Spleen (tissue), 11 donors: Measurements from ENCODE around the gene ZSWIM6. TPM values are rescaled to one million over a fixed set of nuclear protein-coding genes. Genes with fewer than 3 reads are reported as not detected.

Source experiments
- DNase-seq: peaks from one replicate; pipeline ENCODE4 v3.0.0-alpha.2; 2020
- H3K27ac ChIP-seq, 8 donors: fragments of 200-600 bp; sonication (generic) in 7 of 8; 1 replicate in 4 of 8; 2 replicates in 4 of 8; pipeline versions ENCODE4 v1.5.0 to v1.8.0; 2016 to 2021; ENCODE audit warnings: inconsistent platforms in 4 of 8, mild to moderate bottlenecking in 4 of 8, moderate library complexity in 1 of 8
- H3K27me3 ChIP-seq, 7 donors: fragments of 200-600 bp; sonication (generic) in 6 of 7; replicated peaks in 1 of 7; 1 replicate in 4 of 7; 2 replicates in 3 of 7; pipeline versions ENCODE4 v1.5.0 to v1.8.0; 2016 to 2021; ENCODE audit warnings: inconsistent platforms in 3 of 7, mild to moderate bottlenecking in 1 of 7
- H3K36me3 ChIP-seq, 6 donors: fragments of 200-600 bp; sonication (generic) in 5 of 6; 1 replicate in 4 of 6; 2 replicates in 2 of 6; pipeline versions ENCODE4 v1.5.0 to v1.8.0; 2016 to 2021; ENCODE audit warnings: inconsistent platforms in 2 of 6
- H3K4me1 ChIP-seq, 6 donors: fragments of 200-600 bp; sonication (generic) in 5 of 6; 1 replicate in 3 of 6; 2 replicates in 3 of 6; pipeline versions ENCODE4 v1.5.0 to v1.8.0; 2016 to 2021; ENCODE audit warnings: inconsistent platforms in 3 of 6
- H3K4me3 ChIP-seq, 8 donors: fragments of 200-600 bp; sonication (generic) in 7 of 8; 1 replicate in 4 of 8; 2 replicates in 4 of 8; pipeline versions ENCODE4 v1.5.0 to v1.8.0; 2016 to 2021; ENCODE audit warnings: inconsistent platforms in 4 of 8, mild to moderate bottlenecking in 4 of 8, moderate library complexity in 2 of 8
- H3K9me3 ChIP-seq, 8 donors: fragments of 200-600 bp; sonication (generic) in 7 of 8; 1 replicate in 4 of 8; 2 replicates in 4 of 8; pipeline versions ENCODE4 v1.5.0 to v1.8.0; 2016 to 2021; ENCODE audit warnings: inconsistent platforms in 4 of 8
- POLR2A ChIP-seq, 3 donors: fragments of 450-650 bp; IDR thresholded peaks; one replicate each; pipeline ENCODE4 v1.5.1; 2017; ENCODE audit warnings: antibody characterized with exemption in 3 of 3, mild to moderate bottlenecking in 1 of 3
- POLR2AphosphoS5 ChIP-seq, 3 donors: sonication (generic); formaldehyde crosslinking; IDR thresholded peaks; one replicate each; pipeline ENCODE4 v1.5.1; 2017; ENCODE audit warnings: antibody characterized with exemption in 3 of 3
- WGBS, 5 donors: extraction: QIAGEN DNeasy Blood & Tissue Kit in 3 of 5; methylation state at CpG; one replicate each; pipeline versions ENCODE4 v1.1.5 to v1.1.7; 2013 to 2018; 5-methylcytosine and 5-hydroxymethylcytosine counted together
- intact Hi-C: fragments of 100-400 bp; cut with DNase I; formaldehyde crosslinking; loops from one replicate; pipeline ENCODE4 v1.15.0; 2023; ENCODE audit warnings: low total_unique reads
- polyA plus RNA-seq, 3 donors: library from polyadenylated mRNA; stranded (reverse); fragments of 200-250 nt; gene quantifications; one replicate each; pipeline ENCODE4 v1.2.1, GENCODE V29; 2013
- total RNA-seq, 7 donors: library from RNA; depleted of rRNA in 3 of 7; stranded (reverse); fragments of >200 nt in 3 of 7; fragmentation: NEBNext Ultra II Directional in 4 of 7; extraction: Animal tissue kit (Norgen Biotek cat#: 25700) in 4 of 7; gene quantifications; one replicate each; pipeline versions ENCODE4 v1.1.0 to v1.2.1, GENCODE V29; 2016 to 2021
- TF ChIP-seq, protein P1 (sequence below), 11 experiments: fragments of 200-600 bp in 7 of 11; fragments of 450-650 bp in 4 of 11; sonication (generic) in 4 of 11; IDR thresholded peaks in 8 of 11; conservative IDR thresholded peaks in 3 of 11; 1 replicate in 7 of 11; 2 replicates in 4 of 11; pipeline versions ENCODE4 v1.4.0 to v1.8.0; 2016 to 2021; ENCODE audit warnings: antibody characterized with exemption in 11 of 11, inconsistent platforms in 4 of 11, mild to moderate bottlenecking in 1 of 11
- donor health status: healthy with polysubstance abuse.
- donor health status: DM: no; HTN: no; CAD: no; lungs with moderate emphysema.
- donor health status: DM: no; HTN: no; CAD: no.
- donor health status: Bipolar disorder and iron deficiency.
- donor health status: healthy.
- donor health status: DM: no; HTN: no; CAD: no.
- donor health status: DM: yes; HTN: yes; CAD: no.

ZSWIM6 gene
- total and polyA plus RNA-seq, 10 donors, result 3.1 to 22.9 (median 16.9) TPM

DNA sequence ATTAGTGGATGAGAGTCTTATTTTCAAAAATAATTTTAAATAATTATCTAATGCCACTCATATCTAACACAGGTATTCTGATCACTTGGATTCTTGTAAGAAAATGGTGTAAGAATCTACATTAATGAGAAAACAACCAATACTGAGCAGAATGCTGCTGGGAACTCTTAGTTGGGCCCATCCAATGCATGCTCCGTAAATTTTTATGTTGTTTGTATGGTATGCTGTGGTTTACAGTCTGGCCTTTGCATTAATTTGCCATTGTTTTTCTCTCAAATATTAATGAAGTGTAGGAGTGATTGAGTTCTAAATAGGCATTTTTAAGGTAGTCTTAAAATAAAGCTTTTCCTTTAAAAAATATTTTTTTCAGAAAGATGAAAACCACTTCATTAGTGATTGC, 133.4 kb downstream of the ZSWIM6 start:
- 92 to 100% (median 97%) methylated on average over 1 of the region's 1 CpG for WGBS, 5 donors
- H3K36me3 ChIP-seq, result no peaks in the 10 kb centered on the region
- intact Hi-C loops, result no loop called here
- peaks cover 0 to 50% (median 20%) of the 10 kb centered on the region in 6 donors for H3K4me1 ChIP-seq
- no peak overlapping the region for H3K4me3 ChIP-seq
- H3K9me3 ChIP-seq, result no peaks in the 10 kb centered on the region
- H3K27me3 ChIP-seq, result no peaks in the 10 kb centered on the region
- TF ChIP-seq, protein P1, sequence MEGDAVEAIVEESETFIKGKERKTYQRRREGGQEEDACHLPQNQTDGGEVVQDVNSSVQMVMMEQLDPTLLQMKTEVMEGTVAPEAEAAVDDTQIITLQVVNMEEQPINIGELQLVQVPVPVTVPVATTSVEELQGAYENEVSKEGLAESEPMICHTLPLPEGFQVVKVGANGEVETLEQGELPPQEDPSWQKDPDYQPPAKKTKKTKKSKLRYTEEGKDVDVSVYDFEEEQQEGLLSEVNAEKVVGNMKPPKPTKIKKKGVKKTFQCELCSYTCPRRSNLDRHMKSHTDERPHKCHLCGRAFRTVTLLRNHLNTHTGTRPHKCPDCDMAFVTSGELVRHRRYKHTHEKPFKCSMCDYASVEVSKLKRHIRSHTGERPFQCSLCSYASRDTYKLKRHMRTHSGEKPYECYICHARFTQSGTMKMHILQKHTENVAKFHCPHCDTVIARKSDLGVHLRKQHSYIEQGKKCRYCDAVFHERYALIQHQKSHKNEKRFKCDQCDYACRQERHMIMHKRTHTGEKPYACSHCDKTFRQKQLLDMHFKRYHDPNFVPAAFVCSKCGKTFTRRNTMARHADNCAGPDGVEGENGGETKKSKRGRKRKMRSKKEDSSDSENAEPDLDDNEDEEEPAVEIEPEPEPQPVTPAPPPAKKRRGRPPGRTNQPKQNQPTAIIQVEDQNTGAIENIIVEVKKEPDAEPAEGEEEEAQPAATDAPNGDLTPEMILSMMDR (IDR thresholded peaks at IDR 0.05 in 8 of 11, conservative IDR thresholded peaks at IDR 0.05 in 3 of 11), result no peak
- no peak for TF ChIP-seq POLR2AphosphoS5 (IDR thresholded peaks at IDR 0.05)
- TF ChIP-seq POLR2A (IDR thresholded peaks at IDR 0.05), result no peak
- H3K27ac ChIP-seq, result no peak overlapping the region
- no peak for DNase-seq

DNA sequence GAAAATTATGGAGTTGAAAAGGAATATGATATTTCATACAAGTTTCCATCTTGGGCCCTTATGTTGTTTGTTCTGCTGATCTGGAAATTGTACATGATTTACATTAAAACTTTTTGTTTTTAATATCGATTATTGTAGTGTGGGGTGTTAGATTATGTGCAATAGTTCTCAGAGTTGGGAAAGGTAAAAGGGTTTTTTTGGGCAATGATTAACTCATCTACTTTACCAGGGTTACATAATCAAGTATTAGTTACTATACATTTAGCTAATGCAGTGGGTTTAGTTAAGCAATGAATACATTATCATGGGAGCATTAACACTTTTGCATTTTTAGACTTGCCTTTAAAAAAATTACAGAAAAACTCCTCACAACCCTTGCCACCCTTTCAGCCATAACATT, 134.0 kb downstream of the ZSWIM6 start:
- TF ChIP-seq, protein P1 (IDR thresholded peaks at IDR 0.05 in 8 of 11, conservative IDR thresholded peaks at IDR 0.05 in 3 of 11), result no peak
- TF ChIP-seq POLR2AphosphoS5 (IDR thresholded peaks at IDR 0.05), result no peak
- no peak for TF ChIP-seq POLR2A (IDR thresholded peaks at IDR 0.05)
- H3K4me1 ChIP-seq, result peaks cover 0 to 48% (median 18%) of the 10 kb centered on the region in 6 donors
- DNase-seq, result no peak
- H3K27ac ChIP-seq, result no peak overlapping the region
- H3K36me3 ChIP-seq, result no peaks in the 10 kb centered on the region
- H3K4me3 ChIP-seq, result no peak overlapping the region
- 78 to 97% (median 91%) methylated on average over 1 of the region's 1 CpG for WGBS, 5 donors
- no peaks in the 10 kb centered on the region for H3K27me3 ChIP-seq
- intact Hi-C loops, result no loop called here
- H3K9me3 ChIP-seq, result no peaks in the 10 kb centered on the region

DNA sequence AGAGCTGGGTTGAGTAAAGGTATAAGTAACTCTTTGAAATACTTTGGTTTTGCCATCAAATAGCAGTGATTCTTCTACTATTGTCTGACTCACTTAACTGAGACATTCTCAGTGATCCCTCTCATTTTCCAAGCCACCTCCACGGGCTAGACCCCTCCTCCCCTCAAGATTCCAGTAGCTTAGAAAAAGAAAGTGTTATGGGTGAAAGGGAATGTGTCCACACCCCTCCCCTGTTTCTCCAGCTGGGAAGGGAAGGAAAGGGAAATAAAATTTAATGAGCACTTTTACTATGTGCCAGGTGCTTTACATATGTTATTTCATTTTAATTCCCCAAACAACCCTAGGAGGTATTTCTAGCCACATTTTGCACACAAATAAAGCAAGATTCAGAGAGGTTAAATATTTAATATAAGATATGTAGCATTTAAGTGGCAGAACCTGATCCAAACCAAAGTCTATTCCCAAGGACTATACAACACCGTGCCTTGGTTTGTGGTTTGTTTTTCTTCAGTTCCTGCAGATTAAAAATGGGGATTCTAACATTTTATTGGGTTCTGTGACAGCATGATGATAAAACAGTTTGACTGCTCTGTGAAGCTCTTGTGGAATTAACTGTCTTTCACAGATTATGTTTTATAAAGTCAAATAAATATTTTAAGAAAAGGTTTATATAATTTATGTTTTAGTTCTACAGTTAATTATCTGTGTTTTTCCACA, 135.9 kb downstream of the ZSWIM6 start:
- Histone ChIP-seq H3K27me3 (no peaks in the 10 kb centered on the region), H3K4me3 (no peak overlapping the region), H3K4me1 (peaks cover 0 to 35% (median 14%) of the 10 kb centered on the region in 6 donors), H3K9me3 (no peaks in the 10 kb centered on the region), H3K36me3 (peaks cover 0 to 7% (median 2%) of the 10 kb centered on the region in 6 donors), H3K27ac (no peak overlapping the region)
- TF ChIP-seq, protein P1 (IDR thresholded peaks at IDR 0.05 in 8 of 11, conservative IDR thresholded peaks at IDR 0.05 in 3 of 11), result no peak
- TF ChIP-seq POLR2A (IDR thresholded peaks at IDR 0.05), result no peak
- TF ChIP-seq POLR2AphosphoS5 (IDR thresholded peaks at IDR 0.05), result no peak
- WGBS, 5 donors, result 57 to 72% (median 64%) methylated on average over 2 of the region's 2 CpGs
- DNase-seq, result no peak
- intact Hi-C loops, result no loop called here

DNA sequence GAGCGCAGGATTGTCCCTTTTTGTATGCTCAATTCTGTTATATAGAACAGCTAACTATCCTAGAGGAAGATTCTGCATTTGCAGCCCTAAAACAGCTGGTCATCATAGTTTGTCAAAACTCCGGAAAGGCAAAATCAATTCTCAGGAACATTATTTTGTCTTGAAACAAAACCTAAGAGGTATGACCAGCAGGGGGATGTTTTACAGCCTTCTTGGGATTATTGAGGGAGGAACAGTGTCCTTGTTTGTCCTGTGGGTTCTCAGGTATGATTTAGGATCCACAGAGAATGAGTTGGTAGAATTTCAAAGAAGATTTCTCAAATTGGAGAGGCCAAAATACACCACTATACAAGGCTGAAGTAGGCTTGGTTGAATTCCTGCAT, 136.4 kb downstream of the ZSWIM6 start:
- no peak for TF ChIP-seq POLR2A (IDR thresholded peaks at IDR 0.05)
- no peak for DNase-seq
- no peaks in the 10 kb centered on the region for H3K9me3 ChIP-seq
- H3K4me1 ChIP-seq, result peaks cover 0 to 35% (median 12%) of the 10 kb centered on the region in 6 donors
- peaks cover 0 to 12% (median 2%) of the 10 kb centered on the region in 6 donors for H3K36me3 ChIP-seq
- no peaks in the 10 kb centered on the region for H3K27me3 ChIP-seq
- WGBS, 5 donors, result 88 to 92% (median 91%) methylated on average over 2 of the region's 2 CpGs
- intact Hi-C loops, result no loop called here
- no peak overlapping the region for H3K4me3 ChIP-seq
- no peak overlapping the region for H3K27ac ChIP-seq
